ENCODE data around the gene TOX2. TPM values are rescaled to one million over a fixed set of nuclear protein-coding genes. Genes with fewer than 3 reads are reported as not detected.

The TOX2 gene
- total RNA-seq, 1 experiment from 2014 or later: 1.7 TPM

- Histone ChIP-seq H3K79me2 (ENCODE audit: insufficient read depth, low read length) (no peaks in the 10 kb centered on the region), H3K4ac (ENCODE audit: low read depth, low read length) (no peak overlapping the region), H2BK15ac (ENCODE audit: low read depth, low read length) (no peak overlapping the region), H4K5ac (ENCODE audit: insufficient read length, low read depth, low read length) (no peak overlapping the region), H2AFZ (ENCODE audit: low read length) (no peak overlapping the region), H4K20me1 (ENCODE audit: control insufficient read depth, insufficient read depth, insufficient read length) (no peaks in the 10 kb centered on the region), H2BK120ac (ENCODE audit: low read depth, low read length, poor library complexity, severe bottlenecking) (no peak overlapping the region), H3K27ac (ENCODE audit: insufficient read length, low read depth, low read length) (no peak overlapping the region), H3K23ac (ENCODE audit: insufficient read length, low read depth, low read length) (no peak overlapping the region), H3K4me1 (ENCODE audit: insufficient read depth, low read length) (0 out of 2 replicates have a peak, but pooled peaks cover 2% of the 10 kb centered on the region), H3K14ac (ENCODE audit: insufficient read depth, low read length) (no peak overlapping the region), H2BK5ac (ENCODE audit: insufficient read length, low read length) (no peak overlapping the region), H3K9me3 (ENCODE audit: control insufficient read depth, low read depth, low read length) (no peaks in the 10 kb centered on the region), H3T11ph (ENCODE audit: low read length) (no peak overlapping the region), H3K4me2 (ENCODE audit: insufficient read depth, insufficient read length, low read length) (no peak overlapping the region), H3K56ac (ENCODE audit: insufficient read length, low read depth, low read length) (no peak overlapping the region), H3K27me3 (ENCODE audit: insufficient read depth, low read length) (no peaks in the 10 kb centered on the region), H4K91ac (ENCODE audit: insufficient read length, low read depth, low read length) (no peak overlapping the region), H2BK20ac (ENCODE audit: low read depth, low read length, poor library complexity, severe bottlenecking) (no peak overlapping the region), H2AK5ac (ENCODE audit: insufficient read length, low read length) (no peak overlapping the region), H3K9ac (ENCODE audit: extremely low read depth, insufficient read length, low read length) (no peak overlapping the region), H3K23me2 (ENCODE audit: insufficient read length, low read depth, low read length, poor library complexity, severe bottlenecking) (no peaks in the 10 kb centered on the region), H2BK12ac (ENCODE audit: insufficient read length, low read depth, low read length) (no peak overlapping the region), H3K18ac (ENCODE audit: insufficient read length, low read depth, low read length) (no peak overlapping the region), H4K8ac (replicated peaks; ENCODE audit: insufficient read length, low read depth, low read length) (no peak overlapping the region), H3K79me1 (ENCODE audit: insufficient read depth, low read depth, low read length, poor library complexity, severe bottlenecking) (no peaks in the 10 kb centered on the region)
- Mint-ChIP-seq H3K36me3 (ENCODE audit: insufficient read depth in 1 of 3, low read depth in 3 of 3) (no peaks in the 10 kb centered on the region), H3K4me3 (no peak overlapping the region), H3K27me3 (ENCODE audit: low read depth) (no peaks in the 10 kb centered on the region), H3K4me1 (peaks cover 2 to 8% of the 10 kb centered on the region in 2 experiments; a peak in 3 of 4 replicates), H3K9me3 (no peaks in the 10 kb centered on the region), H3K27ac (no peak overlapping the region)
- peak; percentile 35 for DNase-seq
- TF ChIP-seq CTCF (conservative IDR thresholded peaks at IDR 0.05): no peak; the same call in 2 of the 3 replicates
- no CpG with 5 or more reads among the region's 4 CpGs for WGBS (ENCODE audit: extremely low coverage, insufficient read length, low lambda C conversion rate)
Observed at GRCh38 chr20:44091026-44091425, 176.4 kb downstream of the TOX2 start.
